GM10266 (cell line): ENCODE results near the gene DNAI1.
"Not testable (repeated sequence)": the region's sequence is repeated elsewhere in the genome, so short reads cannot be mapped to it uniquely, and the experiment has no call there.

Source experiments
- DNase-seq: peaks from one replicate; pipeline ENCODE4 v3.0.0; 2012; ENCODE audit errors: extremely low spot score
- CTCF ChIP-seq: IDR thresholded peaks from 2 replicates; pipeline ENCODE4 v1.5.1; 2012; ENCODE audit warnings: mild to moderate bottlenecking, low read depth; ENCODE audit not compliant: control insufficient read depth, insufficient read depth; ENCODE audit errors: missing control alignments

Gene DNAI1

DNA sequence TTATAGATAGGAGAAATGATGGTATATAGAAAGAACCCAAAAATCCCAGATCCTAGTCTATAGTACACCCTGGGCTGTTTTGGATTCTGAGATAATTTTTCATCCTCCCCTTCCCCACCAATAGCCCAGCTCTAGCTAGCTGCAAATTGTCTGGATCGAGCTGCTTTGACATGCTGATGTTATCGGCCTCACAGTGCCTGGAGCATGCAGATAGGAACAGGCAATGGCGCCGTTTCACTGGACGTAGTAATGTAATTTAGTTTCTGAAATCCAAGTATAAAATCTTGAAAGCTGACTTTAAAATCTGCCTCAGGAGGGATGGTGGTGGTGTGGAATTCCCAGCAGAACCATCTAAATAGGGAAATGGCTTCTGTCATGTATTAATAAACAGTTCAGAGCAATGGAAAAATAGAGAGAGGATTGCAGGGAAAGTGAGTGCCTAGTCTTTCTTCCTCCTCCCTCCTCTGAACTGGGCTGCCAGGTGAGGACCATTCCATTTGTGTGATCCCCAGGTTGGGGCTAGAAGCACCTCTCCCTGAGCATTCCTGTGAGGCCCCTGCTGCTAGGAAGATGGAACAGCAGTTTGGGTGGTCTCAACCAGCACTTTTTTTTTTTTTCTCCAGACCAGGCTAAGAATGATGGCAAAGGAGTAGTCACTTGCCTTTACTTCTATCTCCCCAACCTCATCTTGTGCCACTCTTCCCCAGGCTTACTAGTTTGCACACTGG, 32.1 kb upstream of the DNAI1 start:
- TF ChIP-seq CTCF, result no peak
- DNase-seq, result no peak

- TF ChIP-seq CTCF, result no peak
- no peak for DNase-seq
Measured at GRCh38 chr9:34428325-34428958, 30.2 kb upstream of the DNAI1 start.

- no peak for TF ChIP-seq CTCF
- DNase-seq, result peak; percentile 44
Measured at GRCh38 chr9:34430843-34431437, 27.7 kb upstream of the DNAI1 start.

GRCh38 chr9:34431667-34432066, 26.9 kb upstream of the DNAI1 start:
- TF ChIP-seq CTCF, result no peak

DNA sequence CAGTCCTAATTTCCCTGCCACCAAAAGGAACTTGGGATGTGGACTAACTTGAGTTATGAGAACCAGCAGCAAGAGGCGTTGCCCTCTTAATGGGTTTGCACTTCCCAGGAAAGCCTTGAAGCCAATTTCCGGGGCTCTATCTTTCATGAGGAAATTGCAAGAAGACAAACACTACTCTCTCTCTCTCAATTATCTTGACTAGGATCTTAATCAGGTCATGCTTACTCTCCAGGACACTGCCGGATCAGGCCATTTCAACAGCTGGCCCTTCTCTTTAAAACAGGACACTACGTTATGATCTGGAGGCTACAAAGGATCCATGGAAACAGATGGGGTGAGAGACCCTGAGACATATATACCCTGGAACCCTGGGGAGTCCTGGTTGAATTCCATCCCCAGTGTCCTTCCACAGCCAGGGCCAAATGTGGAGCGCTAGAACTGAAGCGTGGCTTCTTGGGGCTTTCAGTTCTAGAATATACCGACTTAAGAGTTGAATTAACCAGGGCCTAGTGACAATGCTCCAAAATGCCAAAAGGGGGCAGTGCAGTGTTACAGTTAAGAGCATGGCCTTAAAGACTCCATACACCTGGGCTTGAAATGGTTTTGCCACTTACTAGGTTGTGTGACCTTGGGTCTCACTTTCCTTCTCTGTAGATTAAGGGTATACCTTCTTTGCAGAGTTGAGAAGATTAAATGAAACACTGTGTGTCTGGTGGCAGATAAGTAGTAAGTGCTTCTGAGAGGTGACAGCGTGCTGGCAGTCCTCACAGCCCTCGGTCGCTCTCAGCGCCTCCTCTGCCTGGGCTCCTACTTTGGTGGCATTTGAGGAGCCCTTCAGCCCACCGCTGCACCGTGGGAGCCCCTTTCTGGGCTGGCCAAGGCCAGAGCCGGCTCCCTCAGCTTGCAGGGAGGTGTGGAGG, 21.3 kb upstream of the DNAI1 start:
- peak; percentile 79 for DNase-seq
- TF ChIP-seq CTCF, result peak; percentile 84

More at GRCh38 chr9:34431667-34432066, 26.9 kb upstream of the DNAI1 start:
- no peak for DNase-seq

DNA sequence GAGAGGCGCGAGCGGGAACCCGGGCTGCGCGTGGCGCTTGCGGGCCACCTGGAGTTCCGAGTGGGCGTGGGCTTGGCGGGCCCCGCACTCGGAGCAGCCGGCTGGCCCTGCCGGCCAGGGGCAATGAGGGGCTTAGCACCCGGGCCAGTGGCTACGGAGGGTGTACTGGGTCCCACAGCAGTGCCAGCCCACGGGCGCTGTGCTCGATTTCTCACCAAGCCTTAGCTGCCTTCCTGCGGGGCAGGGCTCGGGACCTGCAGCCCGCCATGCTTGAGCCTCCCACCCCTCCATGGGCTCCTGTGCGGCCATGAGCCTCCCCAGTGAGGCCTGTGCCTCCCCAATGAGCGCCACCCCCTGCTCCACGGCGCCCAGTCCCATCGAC, 20.7 kb upstream of the DNAI1 start:
- DNase-seq, result not testable (repeated sequence)

DNA sequence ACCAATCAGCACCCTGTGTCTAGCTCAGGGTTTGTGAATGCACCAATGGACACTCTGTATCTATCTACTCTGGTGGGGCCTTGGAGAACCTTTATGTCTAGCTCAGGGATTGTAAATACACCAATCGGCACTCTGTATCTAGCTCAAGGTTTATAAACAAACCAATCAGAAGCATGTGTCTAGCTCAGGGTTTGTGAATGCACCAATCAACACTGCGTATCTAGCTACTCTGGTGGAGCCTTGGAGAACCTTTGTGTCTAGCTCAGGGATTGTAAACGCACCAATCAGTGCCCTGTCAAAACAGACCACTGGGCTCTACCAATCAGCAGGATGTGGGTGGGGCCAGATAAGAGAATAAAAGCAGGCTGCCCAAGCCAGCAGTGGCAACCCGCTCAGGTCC, 20.1 kb upstream of the DNAI1 start:
- DNase-seq, result not testable (repeated sequence)
